Measurements from ENCODE around the gene DAO.

DNA sequence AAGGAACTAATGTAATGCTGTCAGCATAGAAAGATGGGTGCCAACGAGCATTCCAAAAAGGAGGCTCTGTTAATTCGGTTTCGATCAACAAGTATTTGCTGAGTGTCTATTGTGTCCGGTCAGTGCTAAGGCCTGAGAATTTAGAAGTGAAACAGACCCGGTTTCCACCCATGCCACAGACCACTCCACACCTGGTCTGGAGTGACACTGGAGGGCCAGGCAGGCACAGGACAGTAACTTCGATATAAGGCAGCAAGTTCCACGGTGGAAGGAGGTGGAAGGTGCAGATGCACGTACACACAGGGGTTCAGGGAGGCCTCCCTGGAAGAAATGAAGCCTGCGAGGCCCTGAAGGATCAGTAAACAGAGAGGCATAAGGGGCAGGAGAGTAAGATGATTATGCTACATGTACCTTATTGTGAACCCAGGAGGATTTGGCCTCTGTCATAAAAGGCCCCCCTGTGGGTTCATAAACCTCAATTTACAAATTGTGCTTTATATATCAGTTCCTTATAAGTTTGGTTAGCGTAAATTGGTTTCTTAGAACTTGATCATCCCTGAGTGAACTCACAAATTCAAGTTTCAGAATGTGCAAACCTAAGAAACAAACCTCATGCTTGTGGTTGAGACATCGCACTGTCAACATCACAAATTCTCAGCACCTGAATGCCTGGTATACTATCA is 48.4 kb upstream of the DAO start:
- no peak for TF ChIP-seq POLR2A (IDR thresholded peaks at IDR 0.05; ENCODE audit: low read length)
- TF ChIP-seq GATA1 (IDR thresholded peaks at IDR 0.05; ENCODE audit: low read depth, low read length) = no peak

Data from erythroblast (primary cell).